Psoas muscle (tissue), 8 donors: ENCODE data around the gene TUBGCP6. TPM values are rescaled to one million over a fixed set of nuclear protein-coding genes. Genes with fewer than 3 reads are reported as not detected.

Source experiments
- ATAC-seq, 4 donors: fragments of 200-7000 bp; cut with Tn5 transposase; one replicate each; pipeline ENCODE4 v1.9.1; 2020; ENCODE audit warnings: moderate library complexity in 3 of 4, mild to moderate bottlenecking in 2 of 4
- DNase-seq, 2 donors: peaks; one replicate each; pipeline ENCODE4 v3.0.0-alpha.2; 2020
- H3K27ac ChIP-seq: fragments of 200-600 bp; one replicate; pipeline ENCODE4 v1.8.0; 2022
- H3K27me3 ChIP-seq, 3 donors: fragments of 200-600 bp in 1 of 3; one replicate each; pipeline versions ENCODE4 v1.6.1 to v1.8.0; 2013 to 2022; ENCODE audit warnings: low read length in 2 of 3, mild to moderate bottlenecking in 2 of 3, moderate library complexity in 1 of 3; ENCODE audit not compliant: insufficient read depth in 3 of 3
- H3K36me3 ChIP-seq, 2 donors: fragments of 200-600 bp in 1 of 2; one replicate each; pipeline versions ENCODE4 v1.6.1 to v1.8.0; 2013 to 2022; ENCODE audit warnings: low read depth in 1 of 2, mild to moderate bottlenecking in 1 of 2, moderate library complexity in 1 of 2; ENCODE audit not compliant: insufficient read depth in 1 of 2
- H3K4me1 ChIP-seq: fragments of 200-600 bp; one replicate; pipeline ENCODE4 v1.8.0; 2022
- H3K4me3 ChIP-seq: fragments of 200-600 bp; one replicate; pipeline ENCODE4 v1.8.0; 2022; ENCODE audit warnings: mild to moderate bottlenecking
- H3K9me3 ChIP-seq: fragments of 200-600 bp; one replicate; pipeline ENCODE4 v1.8.0; 2022
- CTCF ChIP-seq: fragments of 200-600 bp; IDR thresholded peaks from one replicate; pipeline ENCODE4 v1.8.0; 2022; ENCODE audit warnings: antibody characterized with exemption
- WGBS, 3 donors: extraction: QIAGEN DNeasy Blood & Tissue Kit; methylation state at CpG; one replicate each; pipeline versions ENCODE4 v1.1.6 to v1.1.7; 2013; 5-methylcytosine and 5-hydroxymethylcytosine counted together
- intact Hi-C, 2 donors: fragments of 100-400 bp; cut with DNase I; formaldehyde crosslinking; loops; one replicate each; pipeline versions ENCODE4 v1.11.0 to v1.14.2; 2022
- polyA plus RNA-seq, 3 donors: library from polyadenylated mRNA; stranded (reverse); fragments of 200-250 nt; gene quantifications; one replicate each; pipeline ENCODE4 v1.2.3, GENCODE V29; 2013
- total RNA-seq, 4 donors: library from RNA; stranded (reverse); fragmentation: NEBNext Ultra II Directional in 2 of 4; extraction: Animal tissue kit (Norgen Biotek cat#: 25700) in 2 of 4; gene quantifications; one replicate each; pipeline versions ENCODE4 v1.2.1 to v1.2.4, GENCODE V29; 2021 to 2023
- donor health status: healthy with polysubstance abuse.
- donor health status: DM: no; HTN: no; CAD: no; lungs with moderate emphysema.
- donor health status: Bipolar disorder and iron deficiency.
- donor health status: healthy.
- donor health status: DM: yes; HTN: yes; CAD: no.
- donor health status: DM: no; HTN: no; CAD: no.
- donor health status: DM: no; HTN: no; CAD: no.
- donor health status: DM: yes; HTN: yes; CAD: no.

The TUBGCP6 gene
- total and polyA plus RNA-seq, 7 donors, result 9.5 to 21.8 (median 18.0) TPM

- Histone ChIP-seq H3K4me3 (no peak overlapping the region), H3K27me3 (peaks cover 0 to 72% (median 8%) of the 10 kb centered on the region in 3 donors), H3K36me3 (no peaks in the 10 kb centered on the region), H3K9me3 (no peaks in the 10 kb centered on the region), H3K4me1 (no peaks in the 10 kb centered on the region), H3K27ac (no peak overlapping the region)
- ATAC-seq (no peak), DNase-seq (peak in 1 of 2 donors; percentile 45)
- WGBS, 3 donors, result 94 to 95% (median 94%) methylated on average over 68 to 76 of the region's 76 CpGs
- no peak for TF ChIP-seq CTCF
- intact Hi-C loops, result loop anchor here in 1 of 2 donors (5.0 kb wide), 1 partner anchor 1150 kb away; no protein-coding TSS in a partner anchor
Observed at GRCh38 chr22:50176850-50177536, 67.8 kb downstream of the TUBGCP6 start.

- 66 to 70% (median 68%) methylated on average over 27 of the region's 27 CpGs for WGBS, 3 donors
- ATAC-seq, result no peak
- TF ChIP-seq CTCF, result no peak
Observed at GRCh38 chr22:50175921-50176849, 68.6 kb downstream of the TUBGCP6 start.

GRCh38 chr22:50175191-50175461 is 69.7 kb downstream of the TUBGCP6 start:
- DNase-seq (no peak), ATAC-seq (no peak)
- no peak for TF ChIP-seq CTCF
- Histone ChIP-seq H3K27me3 (peaks cover 0 to 86% (median 11%) of the 10 kb centered on the region in 3 donors), H3K4me3 (no peak overlapping the region), H3K36me3 (no peaks in the 10 kb centered on the region), H3K4me1 (no peaks in the 10 kb centered on the region), H3K9me3 (no peaks in the 10 kb centered on the region), H3K27ac (no peak overlapping the region)
- intact Hi-C loops, result loop anchor here in 1 of 2 donors (5.0 kb wide), 1 partner anchor 1148 kb away; no protein-coding TSS in a partner anchor
- 79 to 87% (median 86%) methylated on average over 6 of the region's 6 CpGs for WGBS, 3 donors

More at GRCh38 chr22:50175921-50176849, 68.6 kb downstream of the TUBGCP6 start:
- Histone ChIP-seq H3K4me1 (no peaks in the 10 kb centered on the region), H3K4me3 (no peak overlapping the region), H3K9me3 (no peaks in the 10 kb centered on the region), H3K27me3 (peaks cover 0 to 80% (median 8%) of the 10 kb centered on the region in 3 donors), H3K27ac (no peak overlapping the region), H3K36me3 (no peaks in the 10 kb centered on the region)
- peak in 1 of 2 donors; percentile 45 for DNase-seq
- intact Hi-C loops, result loop anchor here in 1 of 2 donors (5.0 kb wide), 1 partner anchor 1149 kb away; no protein-coding TSS in a partner anchor

GRCh38 chr22:50174382-50175190 is 70.2 kb downstream of the TUBGCP6 start:
- H3K9me3 ChIP-seq, result no peaks in the 10 kb centered on the region
- peaks cover 0 to 85% (median 14%) of the 10 kb centered on the region in 3 donors for H3K27me3 ChIP-seq
- no peaks in the 10 kb centered on the region for H3K36me3 ChIP-seq
- intact Hi-C loops, result loop anchor here in 1 of 2 donors (5.0 kb wide), 1 partner anchor 1147 kb away; no protein-coding TSS in a partner anchor
- peak in 1 of 2 donors; percentile 51 for DNase-seq
- H3K27ac ChIP-seq, result no peak overlapping the region
- TF ChIP-seq CTCF, result no peak
- H3K4me1 ChIP-seq, result no peaks in the 10 kb centered on the region
- WGBS, 3 donors, result 70 to 80% (median 79%) methylated on average over 25 to 27 of the region's 27 CpGs
- peak in 1 of 4 donors; percentile 29 for ATAC-seq
- no peak overlapping the region for H3K4me3 ChIP-seq
